HG02870 (cell line): ENCODE results near the gene STEAP1B.
"Not testable (repeated sequence)": the region's sequence is repeated elsewhere in the genome, so short reads cannot be mapped to it uniquely, and the experiment has no call there.

ENCODE experiments used
- ATAC-seq: cut with Tn5 transposase; IDR thresholded peaks from one replicate; pipeline ENCODE4 v1.9.1; 2021; ENCODE audit warnings: mild to moderate bottlenecking, moderate library complexity; ENCODE audit not compliant: unreplicated experiment

STEAP1B gene

GRCh38 chr7:22499888-22500689 is at the start of gene STEAP1B:
Gene STEAP1B (minus strand): TSS chr7:22500188. CDS start chr7:22494855, 5,333 bp downstream.
- ATAC-seq: peak; percentile 86

GRCh38 chr7:22549051-22549450 is 49.1 kb upstream of the STEAP1B start:
- no peak for ATAC-seq

- ATAC-seq: no peak
Measured at GRCh38 chr7:22548313-22548712, 48.3 kb upstream of the STEAP1B start.

- ATAC-seq: no peak
Measured at GRCh38 chr7:22546769-22547168, 46.8 kb upstream of the STEAP1B start.

GRCh38 chr7:22545529-22545928 is 45.5 kb upstream of the STEAP1B start:
- no peak for ATAC-seq

- ATAC-seq: no peak
Measured at GRCh38 chr7:22544245-22544644, 44.3 kb upstream of the STEAP1B start.

GRCh38 chr7:22543169-22543568 is 43.2 kb upstream of the STEAP1B start:
- no peak for ATAC-seq

- no peak for ATAC-seq
Measured at GRCh38 chr7:22542669-22543068, 42.7 kb upstream of the STEAP1B start.

GRCh38 chr7:22542254-22542653 is 42.3 kb upstream of the STEAP1B start:
- no peak for ATAC-seq

GRCh38 chr7:22541789-22542188 is 41.8 kb upstream of the STEAP1B start:
- no peak for ATAC-seq

- ATAC-seq: not testable (repeated sequence)
Measured at GRCh38 chr7:22528537-22528936, 28.5 kb upstream of the STEAP1B start.

GRCh38 chr7:22524353-22524947 is 24.5 kb upstream of the STEAP1B start:
- ATAC-seq: not testable (repeated sequence)

- ATAC-seq: not testable (repeated sequence)
Measured at GRCh38 chr7:22523478-22524352, 23.7 kb upstream of the STEAP1B start.

- not testable (repeated sequence) for ATAC-seq
Measured at GRCh38 chr7:22519560-22519959, 19.6 kb upstream of the STEAP1B start.

GRCh38 chr7:22516950-22517349 is 17.0 kb upstream of the STEAP1B start:
- not testable (repeated sequence) for ATAC-seq

GRCh38 chr7:22514963-22515362 is 15.0 kb upstream of the STEAP1B start:
- not testable (repeated sequence) for ATAC-seq

- ATAC-seq: not testable (repeated sequence)
Measured at GRCh38 chr7:22507320-22507719, 7.3 kb upstream of the STEAP1B start.

GRCh38 chr7:22506316-22507020 is 6.5 kb upstream of the STEAP1B start:
- ATAC-seq: not testable (repeated sequence)

GRCh38 chr7:22504519-22504918 is 4.5 kb upstream of the STEAP1B start:
- ATAC-seq: not testable (repeated sequence)

GRCh38 chr7:22502104-22502503 is 2.1 kb upstream of the STEAP1B start:
- not testable (repeated sequence) for ATAC-seq

GRCh38 chr7:22501336-22501735 is 1.3 kb upstream of the STEAP1B start:
- ATAC-seq: not testable (repeated sequence)
